ENCODE data around the gene SHROOM3. TPM values are rescaled to one million over a fixed set of nuclear protein-coding genes. Genes with fewer than 3 reads are reported as not detected.

Gene SHROOM3
- total RNA-seq, 2 donors from 2014 or later: 18.1 to 21.8 TPM

DNA sequence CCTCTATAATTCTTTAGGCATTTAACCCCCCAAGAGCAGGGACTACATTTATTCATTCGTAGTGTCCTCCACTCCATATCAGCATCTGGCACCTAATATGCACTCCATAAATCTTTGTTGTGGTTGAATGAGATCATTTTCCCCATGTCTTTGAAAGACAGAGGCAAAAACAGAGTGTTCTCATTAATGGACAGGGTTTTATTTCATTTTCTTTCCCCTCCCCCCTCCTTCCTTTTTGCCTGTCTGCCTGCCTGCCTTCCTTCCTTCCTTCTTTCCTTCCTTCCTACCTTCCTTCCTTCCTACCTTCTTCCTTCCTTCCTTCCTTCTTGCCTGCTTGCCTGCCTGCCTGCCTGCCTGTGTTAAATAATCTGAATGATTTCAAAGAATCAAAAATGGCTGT lies 83.2 kb downstream of the SHROOM3 start:
- Histone ChIP-seq H3K27me3 (ENCODE audit: control insufficient read depth, insufficient read depth, low read length, poor library complexity, severe bottlenecking) (no peaks in the 10 kb centered on the region), H3K9ac (ENCODE audit: extremely low read depth, low read length, poor library complexity, severe bottlenecking) (no peak overlapping the region), H3K4me3 (ENCODE audit: low read length) (no peak overlapping the region), H3K36me3 (ENCODE audit: control insufficient read depth, insufficient read depth, low read length) (no peaks in the 10 kb centered on the region), H3K4me1 (ENCODE audit: control insufficient read depth, insufficient read depth, low read length) (no peaks in the 10 kb centered on the region), H3K27ac (ENCODE audit: low read depth, low read length) (no peak overlapping the region), H3K9me3 (ENCODE audit: control insufficient read depth, low read length) (peaks cover 8% of the 10 kb centered on the region)
- H3K4me1 Mint-ChIP-seq: no peaks in the 10 kb centered on the region
- H3K27me3 Mint-ChIP-seq (ENCODE audit: insufficient read depth): no peaks in the 10 kb centered on the region
- H3K9me3 Mint-ChIP-seq: peaks cover 5% of the 10 kb centered on the region
- WGBS, 2 experiments (ENCODE audit: insufficient coverage in 1 of 2, insufficient read length in 1 of 2): 100% methylated on average over 1 of the region's 1 CpG; no CpG with 5 or more reads in 1 of the 2 experiments
- H3K4me3 Mint-ChIP-seq: no peak overlapping the region
- H3K36me3 Mint-ChIP-seq (ENCODE audit: low read depth): no peaks in the 10 kb centered on the region
- TF ChIP-seq, protein P1, sequence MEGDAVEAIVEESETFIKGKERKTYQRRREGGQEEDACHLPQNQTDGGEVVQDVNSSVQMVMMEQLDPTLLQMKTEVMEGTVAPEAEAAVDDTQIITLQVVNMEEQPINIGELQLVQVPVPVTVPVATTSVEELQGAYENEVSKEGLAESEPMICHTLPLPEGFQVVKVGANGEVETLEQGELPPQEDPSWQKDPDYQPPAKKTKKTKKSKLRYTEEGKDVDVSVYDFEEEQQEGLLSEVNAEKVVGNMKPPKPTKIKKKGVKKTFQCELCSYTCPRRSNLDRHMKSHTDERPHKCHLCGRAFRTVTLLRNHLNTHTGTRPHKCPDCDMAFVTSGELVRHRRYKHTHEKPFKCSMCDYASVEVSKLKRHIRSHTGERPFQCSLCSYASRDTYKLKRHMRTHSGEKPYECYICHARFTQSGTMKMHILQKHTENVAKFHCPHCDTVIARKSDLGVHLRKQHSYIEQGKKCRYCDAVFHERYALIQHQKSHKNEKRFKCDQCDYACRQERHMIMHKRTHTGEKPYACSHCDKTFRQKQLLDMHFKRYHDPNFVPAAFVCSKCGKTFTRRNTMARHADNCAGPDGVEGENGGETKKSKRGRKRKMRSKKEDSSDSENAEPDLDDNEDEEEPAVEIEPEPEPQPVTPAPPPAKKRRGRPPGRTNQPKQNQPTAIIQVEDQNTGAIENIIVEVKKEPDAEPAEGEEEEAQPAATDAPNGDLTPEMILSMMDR (conservative IDR thresholded peaks at IDR 0.05): no peak
- no peak for DNase-seq
- H3K27ac Mint-ChIP-seq: no peak overlapping the region

- Histone ChIP-seq H3K27me3 (ENCODE audit: control insufficient read depth, insufficient read depth, low read length, poor library complexity, severe bottlenecking) (no peaks in the 10 kb centered on the region), H3K27ac (ENCODE audit: low read depth, low read length) (no peak overlapping the region), H3K9me3 (ENCODE audit: control insufficient read depth, low read length) (no peaks in the 10 kb centered on the region), H3K36me3 (ENCODE audit: control insufficient read depth, insufficient read depth, low read length) (no peaks in the 10 kb centered on the region), H3K4me3 (ENCODE audit: low read length) (no peak overlapping the region), H3K9ac (ENCODE audit: extremely low read depth, low read length, poor library complexity, severe bottlenecking) (no peak overlapping the region), H3K4me1 (ENCODE audit: control insufficient read depth, insufficient read depth, low read length) (no peaks in the 10 kb centered on the region)
- DNase-seq: no peak
- WGBS, 2 experiments (ENCODE audit: insufficient coverage in 1 of 2, insufficient read length in 1 of 2): 90 to 95% methylated on average over 4 to 6 of the region's 6 CpGs
- TF ChIP-seq, protein P1 (conservative IDR thresholded peaks at IDR 0.05): no peak
- Mint-ChIP-seq H3K36me3 (ENCODE audit: low read depth) (no peaks in the 10 kb centered on the region), H3K27me3 (ENCODE audit: insufficient read depth) (peaks cover 3% of the 10 kb centered on the region), H3K4me1 (peaks cover 7% of the 10 kb centered on the region), H3K4me3 (no peak overlapping the region), H3K9me3 (no peaks in the 10 kb centered on the region), H3K27ac (no peak overlapping the region)
Observed at GRCh38 chr4:76523593-76523992, 88.6 kb downstream of the SHROOM3 start.

GRCh38 chr4:76525751-76526150 lies 90.7 kb downstream of the SHROOM3 start:
- TF ChIP-seq, protein P1 (conservative IDR thresholded peaks at IDR 0.05): no peak
- 90 to 94% methylated on average over 4 of the region's 4 CpGs for WGBS, 2 experiments (ENCODE audit: insufficient coverage in 1 of 2, insufficient read length in 1 of 2)
- Mint-ChIP-seq H3K27me3 (ENCODE audit: insufficient read depth) (peaks cover 3% of the 10 kb centered on the region), H3K27ac (no peak overlapping the region), H3K4me3 (no peak overlapping the region), H3K4me1 (peaks cover 7% of the 10 kb centered on the region), H3K36me3 (ENCODE audit: low read depth) (no peaks in the 10 kb centered on the region), H3K9me3 (no peaks in the 10 kb centered on the region)
- no peaks in the 10 kb centered on the region for H3K4me1 ChIP-seq (ENCODE audit: control insufficient read depth, insufficient read depth, low read length)
- H3K27me3 ChIP-seq (ENCODE audit: control insufficient read depth, insufficient read depth, low read length, poor library complexity, severe bottlenecking): no peaks in the 10 kb centered on the region
- H3K27ac ChIP-seq (ENCODE audit: low read depth, low read length): no peak overlapping the region
- no peaks in the 10 kb centered on the region for H3K9me3 ChIP-seq (ENCODE audit: control insufficient read depth, low read length)
- H3K4me3 ChIP-seq (ENCODE audit: low read length): no peak overlapping the region
- DNase-seq: no peak
- H3K9ac ChIP-seq (ENCODE audit: extremely low read depth, low read length, poor library complexity, severe bottlenecking): no peak overlapping the region
- H3K36me3 ChIP-seq (ENCODE audit: control insufficient read depth, insufficient read depth, low read length): no peaks in the 10 kb centered on the region

Data from endodermal cell (in vitro differentiated cells).